Measurements from ENCODE around the gene TPT1. TPM values are rescaled to one million over a fixed set of nuclear protein-coding genes. Genes with fewer than 3 reads are reported as not detected.

Gene TPT1
- polyA plus RNA-seq, 1 of the 3 experiments (the other 2 are of a cell fraction) = 1,919 TPM

- Histone ChIP-seq H3K27ac (ENCODE audit: low read depth in 2 of 2, low read length in 1 of 2) (no peak overlapping the region), H3K27me3 (ENCODE audit: insufficient read depth) (no peaks in the 10 kb centered on the region), H3K9me3 (peaks cover 3% of the 10 kb centered on the region; the same call in 1 of the 2 replicates), H2AFZ (ENCODE audit: low read depth) (no peak overlapping the region), H3K4me2 (no peak overlapping the region), H3K9me2 (no peaks in the 10 kb centered on the region), H3K79me2 (ENCODE audit: insufficient read depth) (no peaks in the 10 kb centered on the region; the same call in 1 of the 2 replicates), H4K20me1 (ENCODE audit: insufficient read depth) (no peaks in the 10 kb centered on the region), H3F3A (replicated peaks; ENCODE audit: insufficient read depth) (peaks cover 4% of the 10 kb centered on the region), H3K4me1 (ENCODE audit: control insufficient read depth in 1 of 2, insufficient read depth in 2 of 2, low read depth in 1 of 2, low read length in 1 of 2) (peaks cover 0 to 12% of the 10 kb centered on the region in 2 experiments; a peak in 1 of 4 replicates), H3K4me3 (ENCODE audit: low read depth in 2 of 2, low read length in 1 of 2) (no peak overlapping the region), H3K36me3 (replicated peaks in 1 of 2; ENCODE audit: control insufficient read depth in 1 of 2, insufficient read depth in 2 of 2, low read length in 1 of 2) (peaks cover 0 to 7% of the 10 kb centered on the region in 2 experiments), H3K9ac (no peak overlapping the region)
- WGBS (ENCODE audit: low lambda C conversion rate) = 88% methylated on average over 3 of the region's 3 CpGs
- CTCF ChIA-PET = no interaction called here
- POLR2A ChIA-PET = no interaction called here
- TF ChIP-seq EZH2phosphoT487 (IDR thresholded peaks at IDR 0.05; ENCODE audit: borderline replicate concordance, low read depth) (no peak), USF2 (IDR thresholded peaks at IDR 0.05; ENCODE audit: borderline replicate concordance, low read depth, low read length) (no peak), CHD2 (IDR thresholded peaks at IDR 0.05; ENCODE audit: low read length, partially characterized antibody) (no peak), NFIC (IDR thresholded peaks at IDR 0.05; ENCODE audit: borderline replicate concordance) (no peak), GATA2 (CRISPR knock-in tag; IDR thresholded peaks at IDR 0.05) (no peak), MEF2A (IDR thresholded peaks at IDR 0.05; ENCODE audit: borderline replicate concordance, low read depth) (no peak), FOXM1 (IDR thresholded peaks at IDR 0.05; ENCODE audit: low read depth) (no peak), FOXJ3 (CRISPR knock-in tag; IDR thresholded peaks at IDR 0.05) (no peak), JUND (IDR thresholded peaks at IDR 0.05) (no peak)
- DNase-seq = no peak
These were observed 27.6 kb upstream of the TPT1 start for GRCh38 chr13:45368571-45368970.

- 90% methylated on average over 4 of the region's 4 CpGs for WGBS (ENCODE audit: low lambda C conversion rate)
These were observed 27.0 kb upstream of the TPT1 start for GRCh38 chr13:45368005-45368404.

More at GRCh38 chr13:45368005-45368404, 27.0 kb upstream of the TPT1 start:
- no peak overlapping the region for H3K4me3 ChIP-seq (ENCODE audit: low read depth in 2 of 2, low read length in 1 of 2)
- H3K27me3 ChIP-seq (ENCODE audit: insufficient read depth) = no peaks in the 10 kb centered on the region
- peaks cover 5% of the 10 kb centered on the region; the same call in 1 of the 2 replicates for H3K9me3 ChIP-seq
- ChIA-PET CTCF (interaction anchor here (1.2 kb wide), 1 partner anchor 27 kb away, joined by 3 read pairs; no protein-coding TSS in a partner anchor), POLR2A (no interaction called here)
- no peaks in the 10 kb centered on the region; the same call in 1 of the 2 replicates for H3K79me2 ChIP-seq (ENCODE audit: insufficient read depth)
- H3K9ac ChIP-seq = no peak overlapping the region
- H3K4me2 ChIP-seq = no peak overlapping the region
- H3K36me3 ChIP-seq (replicated peaks in 1 of 2; ENCODE audit: control insufficient read depth in 1 of 2, insufficient read depth in 2 of 2, low read length in 1 of 2) = peaks cover 0 to 7% of the 10 kb centered on the region in 2 experiments
- H3F3A ChIP-seq (replicated peaks; ENCODE audit: insufficient read depth) = peaks cover 4% of the 10 kb centered on the region
- no peak for DNase-seq
- TF ChIP-seq NFIC (IDR thresholded peaks at IDR 0.05; ENCODE audit: borderline replicate concordance) = no peak
- TF ChIP-seq RAD21 (IDR thresholded peaks at IDR 0.05; ENCODE audit: low read length) = no peak
- TF ChIP-seq YY1 (IDR thresholded peaks at IDR 0.05; ENCODE audit: low read depth) = no peak
- TF ChIP-seq EP300 (IDR thresholded peaks at IDR 0.05; ENCODE audit: borderline replicate concordance in 1 of 2, low read depth in 1 of 2, low read length in 1 of 2) = no peak
- TF ChIP-seq IRF3 (IDR thresholded peaks at IDR 0.05; ENCODE audit: low read depth, low read length) = no peak
- no peak for TF ChIP-seq NRF1 (IDR thresholded peaks at IDR 0.05; ENCODE audit: low read depth, low read length)
- TF ChIP-seq CHD2 (IDR thresholded peaks at IDR 0.05; ENCODE audit: low read length, partially characterized antibody) = no peak
- no peak for TF ChIP-seq MEF2A (IDR thresholded peaks at IDR 0.05; ENCODE audit: borderline replicate concordance, low read depth)
- TF ChIP-seq TCF12 (IDR thresholded peaks at IDR 0.05) = no peak
- TF ChIP-seq MXI1 (IDR thresholded peaks at IDR 0.05; ENCODE audit: low read depth, low read length) = no peak
- TF ChIP-seq, protein P1, sequence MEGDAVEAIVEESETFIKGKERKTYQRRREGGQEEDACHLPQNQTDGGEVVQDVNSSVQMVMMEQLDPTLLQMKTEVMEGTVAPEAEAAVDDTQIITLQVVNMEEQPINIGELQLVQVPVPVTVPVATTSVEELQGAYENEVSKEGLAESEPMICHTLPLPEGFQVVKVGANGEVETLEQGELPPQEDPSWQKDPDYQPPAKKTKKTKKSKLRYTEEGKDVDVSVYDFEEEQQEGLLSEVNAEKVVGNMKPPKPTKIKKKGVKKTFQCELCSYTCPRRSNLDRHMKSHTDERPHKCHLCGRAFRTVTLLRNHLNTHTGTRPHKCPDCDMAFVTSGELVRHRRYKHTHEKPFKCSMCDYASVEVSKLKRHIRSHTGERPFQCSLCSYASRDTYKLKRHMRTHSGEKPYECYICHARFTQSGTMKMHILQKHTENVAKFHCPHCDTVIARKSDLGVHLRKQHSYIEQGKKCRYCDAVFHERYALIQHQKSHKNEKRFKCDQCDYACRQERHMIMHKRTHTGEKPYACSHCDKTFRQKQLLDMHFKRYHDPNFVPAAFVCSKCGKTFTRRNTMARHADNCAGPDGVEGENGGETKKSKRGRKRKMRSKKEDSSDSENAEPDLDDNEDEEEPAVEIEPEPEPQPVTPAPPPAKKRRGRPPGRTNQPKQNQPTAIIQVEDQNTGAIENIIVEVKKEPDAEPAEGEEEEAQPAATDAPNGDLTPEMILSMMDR (IDR thresholded peaks at IDR 0.05) = no peak
- TF ChIP-seq FOXM1 (IDR thresholded peaks at IDR 0.05; ENCODE audit: low read depth) = no peak
- no peak for TF ChIP-seq TEAD4 (IDR thresholded peaks at IDR 0.05; ENCODE audit: borderline replicate concordance, insufficient read depth)
- TF ChIP-seq USF2 (IDR thresholded peaks at IDR 0.05; ENCODE audit: borderline replicate concordance, low read depth, low read length) = no peak
- TF ChIP-seq FOXJ3 (CRISPR knock-in tag; IDR thresholded peaks at IDR 0.05) = no peak
- TF ChIP-seq TAF1 (IDR thresholded peaks at IDR 0.05; ENCODE audit: borderline replicate concordance, low read depth, low read length) = no peak
- no peak for TF ChIP-seq ELF1 (IDR thresholded peaks at IDR 0.05)
- no peak for TF ChIP-seq GATA2 (CRISPR knock-in tag; IDR thresholded peaks at IDR 0.05)
- no peak for TF ChIP-seq USF1 (IDR thresholded peaks at IDR 0.05; ENCODE audit: borderline replicate concordance, low read depth)
- no peak for TF ChIP-seq SMC3 (IDR thresholded peaks at IDR 0.05; ENCODE audit: low read depth, low read length)
- peaks cover 0 to 12% of the 10 kb centered on the region in 2 experiments; a peak in 1 of 4 replicates for H3K4me1 ChIP-seq (ENCODE audit: control insufficient read depth in 1 of 2, insufficient read depth in 2 of 2, low read depth in 1 of 2, low read length in 1 of 2)
- H3K9me2 ChIP-seq = no peaks in the 10 kb centered on the region
- H3K27ac ChIP-seq (ENCODE audit: low read depth in 2 of 2, low read length in 1 of 2) = no peak overlapping the region; a peak in 1 of 4 replicates
- H2AFZ ChIP-seq (ENCODE audit: low read depth) = no peak overlapping the region
- H4K20me1 ChIP-seq (ENCODE audit: insufficient read depth) = no peaks in the 10 kb centered on the region
